Measurements from ENCODE around the gene TUBB4B. TPM values are rescaled to one million over a fixed set of nuclear protein-coding genes. Genes with fewer than 3 reads are reported as not detected.
A peak's percentile ranks its signal among the peaks of the same experiment; 100 is the strongest.

TUBB4B gene
- total RNA-seq, 1 donor from 2014 or later, result 357 TPM

DNA sequence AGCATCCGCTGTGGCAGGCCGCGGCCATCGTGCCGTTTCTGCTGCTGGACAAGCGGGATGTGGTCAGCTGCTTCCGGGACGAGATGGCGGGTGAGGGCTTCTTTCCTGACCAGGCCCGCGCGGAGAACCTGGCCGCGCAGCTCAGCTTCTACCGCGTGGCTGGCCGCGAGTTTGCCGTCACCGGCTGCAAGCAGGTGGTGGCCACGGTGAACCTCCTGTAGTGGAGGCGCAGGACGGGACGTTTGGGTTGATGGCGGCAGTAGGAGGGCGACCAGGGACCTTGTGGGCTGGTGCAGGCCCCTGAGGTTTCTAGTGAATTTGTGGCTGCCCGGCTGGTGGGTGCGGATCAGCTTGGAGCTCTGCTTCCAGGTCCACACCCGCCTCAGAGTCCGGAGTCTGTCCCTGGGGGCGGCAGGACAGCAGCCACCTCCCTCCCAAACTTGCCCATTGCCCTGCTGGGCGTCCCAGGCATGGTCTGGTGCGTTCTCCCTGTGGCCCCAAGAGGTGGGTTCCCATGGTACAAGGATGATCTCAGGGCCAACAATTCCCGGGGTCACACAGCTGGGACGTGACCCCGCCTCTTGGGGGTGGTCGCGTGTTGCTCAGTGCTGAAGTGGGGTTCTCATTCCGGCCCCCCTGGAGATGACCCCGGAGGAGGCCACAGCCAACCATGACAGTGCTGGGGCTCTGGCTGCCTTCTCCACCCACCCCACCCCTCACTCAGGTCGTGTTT is 38.8 kb downstream of the TUBB4B start:
- H3K27me3 Mint-ChIP-seq (ENCODE audit: low read depth), result no peaks in the 10 kb centered on the region
- peak overlapping the region; percentile 8 for H3K4me3 Mint-ChIP-seq (ENCODE audit: low read depth)
- no peak for DNase-seq (ENCODE audit: low spot score)
- no peak overlapping the region for H3K27ac Mint-ChIP-seq
- intact Hi-C loops (cut with micrococcal nuclease), result no loop called here
- peaks cover 8% of the 10 kb centered on the region for H3K4me1 Mint-ChIP-seq (ENCODE audit: low read depth)
- peaks cover 10% of the 10 kb centered on the region for H3K36me3 Mint-ChIP-seq (ENCODE audit: low read depth)
- H3K9me3 Mint-ChIP-seq, result no peaks in the 10 kb centered on the region

DNA sequence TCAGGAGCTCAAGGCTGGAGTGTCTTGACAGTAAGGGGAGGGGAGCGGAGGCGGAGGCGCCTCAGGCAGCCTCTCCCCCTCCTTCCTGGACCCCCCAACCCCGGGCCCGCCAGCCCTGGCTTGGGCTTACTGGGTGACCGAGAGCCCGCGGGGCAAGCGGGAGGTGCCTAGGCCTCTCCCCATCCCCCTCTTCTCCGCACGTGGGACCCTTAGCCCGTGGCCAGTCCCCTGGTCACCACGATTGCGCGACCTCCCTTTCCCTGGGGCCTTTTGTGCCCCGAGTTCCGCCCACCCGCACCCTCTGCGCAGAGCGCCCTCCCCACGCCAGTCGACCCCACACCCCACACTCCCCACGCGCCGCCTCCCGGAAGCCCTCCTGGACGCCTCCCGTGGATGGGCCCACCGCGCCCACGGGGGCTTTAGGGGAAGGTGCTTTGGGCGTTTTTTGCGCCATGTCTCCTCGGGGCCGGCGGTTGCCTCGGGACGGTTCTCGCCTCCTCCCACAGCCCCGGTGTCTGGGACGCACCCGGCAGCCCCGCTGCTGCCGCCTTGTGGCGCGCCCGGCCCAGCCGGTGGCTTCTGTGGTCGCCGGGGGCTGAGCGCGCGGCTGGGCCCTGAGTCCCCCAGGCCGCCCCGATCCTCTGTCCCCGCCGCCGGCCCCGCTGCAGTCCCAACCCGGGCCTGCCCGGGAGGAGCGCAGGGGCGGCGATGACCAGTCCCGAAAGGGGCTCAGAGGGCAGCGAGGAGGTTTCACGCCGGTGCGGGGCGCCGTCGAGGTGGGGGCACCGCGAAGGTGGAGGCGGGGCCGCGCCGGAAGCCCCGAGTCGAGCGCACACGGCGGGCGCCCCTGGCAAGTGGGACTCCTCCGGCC is 39.6 kb downstream of the TUBB4B start:
- no peaks in the 10 kb centered on the region for H3K27me3 Mint-ChIP-seq (ENCODE audit: low read depth)
- H3K36me3 Mint-ChIP-seq (ENCODE audit: low read depth), result peaks cover 10% of the 10 kb centered on the region
- intact Hi-C loops (cut with micrococcal nuclease), result no loop called here
- H3K9me3 Mint-ChIP-seq, result no peaks in the 10 kb centered on the region
- DNase-seq (ENCODE audit: low spot score), result no peak
- H3K4me3 Mint-ChIP-seq (ENCODE audit: low read depth), result no peak overlapping the region
- H3K27ac Mint-ChIP-seq, result no peak overlapping the region
- H3K4me1 Mint-ChIP-seq (ENCODE audit: low read depth), result peaks cover 8% of the 10 kb centered on the region

DNA sequence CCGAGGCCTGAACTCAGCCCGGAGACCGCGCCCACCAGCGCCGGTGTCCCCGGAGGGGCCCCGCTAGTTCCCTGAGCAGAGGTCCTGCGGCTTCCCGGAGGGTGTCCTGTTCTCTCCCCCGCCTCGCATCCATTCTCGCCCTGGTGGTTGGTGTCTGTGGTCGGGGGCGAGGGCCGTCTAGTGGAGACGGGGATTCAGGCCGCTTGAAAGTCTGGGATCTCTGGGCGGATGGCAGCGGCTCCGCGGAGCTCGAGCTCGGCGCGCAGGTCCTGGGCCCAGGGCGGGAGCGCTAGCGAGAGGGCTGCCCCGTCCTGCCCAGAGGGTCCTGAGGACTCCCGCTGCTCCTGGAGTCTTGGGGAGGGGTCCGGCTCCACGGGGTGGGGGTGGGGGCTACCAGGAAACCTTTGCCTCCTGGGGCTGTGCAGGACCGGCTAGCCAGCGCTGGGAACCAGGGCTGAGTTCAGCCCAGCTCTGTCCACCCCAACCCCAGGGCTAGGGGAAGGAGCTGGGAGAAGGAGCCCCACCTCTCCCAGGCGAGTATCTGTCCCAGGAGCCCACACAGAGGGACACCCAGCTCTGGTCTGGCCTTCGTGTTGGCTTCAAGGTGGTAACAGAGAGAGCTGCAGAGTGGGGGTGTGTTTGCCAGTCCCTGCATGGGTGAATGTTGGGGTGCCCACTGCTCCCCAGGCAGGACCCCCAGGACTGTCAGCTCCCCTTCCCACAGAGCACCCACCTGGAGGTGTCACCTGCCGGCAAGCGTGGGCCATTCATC is 40.4 kb downstream of the TUBB4B start:
- Mint-ChIP-seq H3K27ac (no peak overlapping the region), H3K9me3 (no peaks in the 10 kb centered on the region), H3K27me3 (ENCODE audit: low read depth) (no peaks in the 10 kb centered on the region), H3K36me3 (ENCODE audit: low read depth) (peaks cover 10% of the 10 kb centered on the region), H3K4me1 (ENCODE audit: low read depth) (peaks cover 8% of the 10 kb centered on the region), H3K4me3 (ENCODE audit: low read depth) (no peak overlapping the region)
- intact Hi-C loops (cut with micrococcal nuclease), result no loop called here
- no peak for DNase-seq (ENCODE audit: low spot score)

DNA sequence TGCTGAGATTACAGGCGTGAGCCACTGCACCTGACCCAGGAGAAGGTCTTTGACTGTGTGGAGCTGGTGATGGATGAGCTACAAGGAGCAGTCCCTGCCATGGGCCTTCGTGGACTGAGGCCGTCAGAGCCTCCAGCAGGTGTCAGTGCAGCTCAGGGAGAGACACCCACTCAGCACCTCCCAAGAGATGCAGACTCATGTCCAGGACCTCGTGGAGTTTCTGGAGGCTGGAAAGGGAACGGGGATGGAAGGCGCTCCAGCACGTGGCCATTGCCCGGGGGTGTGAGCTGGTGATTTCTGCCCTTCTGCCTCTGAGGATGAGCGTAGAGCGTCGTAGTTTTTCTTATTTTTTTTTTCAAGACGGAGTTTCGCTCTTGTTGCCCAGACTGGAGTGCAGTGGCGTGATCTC is 45.9 kb downstream of the TUBB4B start:
- peaks cover 8% of the 10 kb centered on the region for H3K36me3 Mint-ChIP-seq (ENCODE audit: low read depth)
- intact Hi-C loops (cut with micrococcal nuclease), result no loop called here
- DNase-seq (ENCODE audit: low spot score), result no peak
- H3K27me3 Mint-ChIP-seq (ENCODE audit: low read depth), result no peaks in the 10 kb centered on the region
- no peak overlapping the region for H3K4me3 Mint-ChIP-seq (ENCODE audit: low read depth)
- no peak overlapping the region for H3K27ac Mint-ChIP-seq
- H3K4me1 Mint-ChIP-seq (ENCODE audit: low read depth), result peaks cover 3% of the 10 kb centered on the region
- no peaks in the 10 kb centered on the region for H3K9me3 Mint-ChIP-seq

DNA sequence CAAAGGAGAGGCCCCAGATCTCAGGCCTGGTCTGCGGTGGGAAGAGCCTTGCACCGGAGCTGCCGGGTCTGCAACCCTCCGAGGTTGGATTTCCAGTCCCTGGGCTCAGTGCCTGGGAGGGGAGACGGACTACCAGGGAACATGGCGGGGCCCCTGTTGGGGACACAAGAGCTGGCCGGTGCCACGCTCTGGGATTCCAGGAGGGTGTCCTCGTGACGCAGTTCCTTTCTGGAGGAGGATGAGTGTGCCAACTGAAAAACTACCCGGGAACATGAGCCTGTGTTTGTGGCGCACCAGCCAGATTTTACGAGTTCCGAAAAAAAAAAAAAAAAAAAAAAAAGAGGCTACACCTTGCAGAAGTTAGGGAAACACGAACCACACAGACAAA is 52.0 kb downstream of the TUBB4B start:
- intact Hi-C loops (cut with micrococcal nuclease), result no loop called here
- no peaks in the 10 kb centered on the region for H3K36me3 Mint-ChIP-seq (ENCODE audit: low read depth)
- no peak overlapping the region for H3K27ac Mint-ChIP-seq
- H3K4me1 Mint-ChIP-seq (ENCODE audit: low read depth), result peaks cover 1% of the 10 kb centered on the region
- H3K27me3 Mint-ChIP-seq (ENCODE audit: low read depth), result peaks cover 24% of the 10 kb centered on the region
- DNase-seq (ENCODE audit: low spot score), result no peak
- H3K4me3 Mint-ChIP-seq (ENCODE audit: low read depth), result no peak overlapping the region
- H3K9me3 Mint-ChIP-seq, result no peaks in the 10 kb centered on the region

Other genes with a start within 250 kb of the TUBB4B start
- 60.5 and 72.6 TPM in 2 replicates for gene PAXX, start 248.9 kb upstream of the TUBB4B start, total RNA-seq
- not detected in 2 replicates for gene CLIC3, start 244.7 kb upstream of the TUBB4B start, total RNA-seq
- gene ABCA2, start 213.1 kb upstream of the TUBB4B start, total RNA-seq, result 27.4 and 31.4 TPM in 2 replicates
- gene FUT7, start 209.2 kb upstream of the TUBB4B start, total RNA-seq, result 0.21 TPM in 1 of 2 replicates, not detected in the other
- gene NPDC1, start 195.1 kb upstream of the TUBB4B start, total RNA-seq, result 32.7 and 36.0 TPM in 2 replicates
- gene ENTPD2, start 187.2 kb upstream of the TUBB4B start, total RNA-seq, result not detected in 2 replicates
- gene SAPCD2, start 170.7 kb upstream of the TUBB4B start, total RNA-seq, result 26.5 and 27.1 TPM in 2 replicates
- gene UAP1L1, start 163.8 kb upstream of the TUBB4B start, total RNA-seq, result 20.0 and 22.3 TPM in 2 replicates
- gene MAN1B1, start 154.3 kb upstream of the TUBB4B start, total RNA-seq, result 47.5 and 52.2 TPM in 2 replicates
- 318 and 321 TPM in 2 replicates for gene DPP7, start 126.6 kb upstream of the TUBB4B start, total RNA-seq
- 0.07 TPM in 1 of 2 replicates, not detected in the other for gene GRIN1, start 102.1 kb upstream of the TUBB4B start, total RNA-seq
- gene LRRC26, start 71.2 kb upstream of the TUBB4B start, total RNA-seq, result 0.21 and 0.34 TPM in 2 replicates
- not detected in 2 replicates for gene TMEM210, start 69.2 kb upstream of the TUBB4B start, total RNA-seq
- gene ANAPC2, start 52.7 kb upstream of the TUBB4B start, total RNA-seq, result 52.3 and 58.5 TPM in 2 replicates
- gene SSNA1, start 52.6 kb upstream of the TUBB4B start, total RNA-seq, result 91.6 and 91.8 TPM in 2 replicates
- 16.4 and 18.2 TPM in 2 replicates for gene TPRN, start 40.5 kb upstream of the TUBB4B start, total RNA-seq
- gene TMEM203, start 35.6 kb upstream of the TUBB4B start, total RNA-seq, result 34.9 and 35.0 TPM in 2 replicates
- gene NDOR1, start 35.6 kb upstream of the TUBB4B start, total RNA-seq, result 38.2 and 40.2 TPM in 2 replicates
- 9.5 and 10.1 TPM in 2 replicates for gene RNF208, start 19.0 kb upstream of the TUBB4B start, total RNA-seq
- gene CYSRT1, start 16.1 kb upstream of the TUBB4B start, total RNA-seq, result 0.41 and 0.50 TPM in 2 replicates
- gene RNF224, start 13.8 kb upstream of the TUBB4B start, total RNA-seq, result not detected in 2 replicates
- gene SLC34A3, start 10.4 kb upstream of the TUBB4B start, total RNA-seq, result not detected in 2 replicates
- 0.48 TPM in 2 replicates for gene STPG3, start 10.0 kb downstream of the TUBB4B start, total RNA-seq
- gene NELFB, start 14.0 kb downstream of the TUBB4B start, total RNA-seq, result 71.4 and 72.6 TPM in 2 replicates
- gene TOR4A, start 36.4 kb downstream of the TUBB4B start, total RNA-seq, result 17.2 and 17.5 TPM in 2 replicates
- gene NRARP, start 61.0 kb downstream of the TUBB4B start, total RNA-seq, result 9.3 and 11.2 TPM in 2 replicates
- 6.8 and 8.0 TPM in 2 replicates for gene EXD3, start 181.9 kb downstream of the TUBB4B start, total RNA-seq
- gene NOXA1, start 182.1 kb downstream of the TUBB4B start, total RNA-seq, result 0.39 and 0.46 TPM in 2 replicates
- gene ENTPD8, start 200.1 kb downstream of the TUBB4B start, total RNA-seq, result not detected in 2 replicates
- 56.1 and 57.6 TPM in 2 replicates for gene NSMF, start 218.0 kb downstream of the TUBB4B start, total RNA-seq

All from activated T-helper 2 cell treated with anti-CD3 and anti-CD28 coated beads, Interferon-gamma antibody, Interleukin-2, Interleukin-4, amounts not matched to agents 10 μg/mL and 5 μg/mL and 100 μg/mL, durations not matched to agents 14 hours and 24 hours and 36 hours (primary cell).